Inflammatory macrophage treated with lipopolysaccharide for 1 hour (primary cell): Measurements from ENCODE around the gene PRRX2.
"Not testable (repeated sequence)": the region's sequence is repeated elsewhere in the genome, so short reads cannot be mapped to it uniquely, and the experiment has no call there.

ENCODE experiments used
- DNase-seq, 2 donors: peaks; one replicate each; pipeline ENCODE4 v3.0.0-alpha.2; 2020 to 2022

PRRX2 gene

GRCh38 chr9:129737479-129738274 is 72.2 kb downstream of the PRRX2 start:
- peak; percentile 66 to 97 for DNase-seq

GRCh38 chr9:129739432-129739831 is 74.0 kb downstream of the PRRX2 start:
- no peak for DNase-seq

GRCh38 chr9:129740174-129740573 is 74.7 kb downstream of the PRRX2 start:
- DNase-seq = no peak

GRCh38 chr9:129740666-129741464 is 75.4 kb downstream of the PRRX2 start:
- DNase-seq = no peak

GRCh38 chr9:129745200-129745599 is 79.8 kb downstream of the PRRX2 start:
- DNase-seq = no peak

GRCh38 chr9:129746092-129746777 is 80.8 kb downstream of the PRRX2 start:
- no peak for DNase-seq

- DNase-seq = no peak
Measured at GRCh38 chr9:129748249-129748648, 82.8 kb downstream of the PRRX2 start.

- DNase-seq = not testable (repeated sequence)
Measured at GRCh38 chr9:129749052-129749451, 83.6 kb downstream of the PRRX2 start.

GRCh38 chr9:129749575-129749974 is 84.1 kb downstream of the PRRX2 start:
- DNase-seq = no peak

- no peak for DNase-seq
Measured at GRCh38 chr9:129750013-129750638, 84.7 kb downstream of the PRRX2 start.

- no peak for DNase-seq
Measured at GRCh38 chr9:129751841-129752801, 86.7 kb downstream of the PRRX2 start.

- peak; percentile 80 to 89 for DNase-seq
Measured at GRCh38 chr9:129752900-129753729, 87.7 kb downstream of the PRRX2 start, which contains the start of gene PTGES. PTGES (minus strand) TSS chr9:129753042; CDS start chr9:129753012, 30 bp downstream.

GRCh38 chr9:129755151-129755550 is 89.7 kb downstream of the PRRX2 start:
- DNase-seq = no peak

GRCh38 chr9:129756191-129756590 is 90.7 kb downstream of the PRRX2 start:
- DNase-seq = no peak

- peak; percentile 80 to 85 for DNase-seq
Measured at GRCh38 chr9:129757045-129757444, 91.6 kb downstream of the PRRX2 start.

- DNase-seq = no peak
Measured at GRCh38 chr9:129759319-129759718, 93.9 kb downstream of the PRRX2 start.

- no peak for DNase-seq
Measured at GRCh38 chr9:129759804-129760502, 94.5 kb downstream of the PRRX2 start.

- not testable (repeated sequence) for DNase-seq
Measured at GRCh38 chr9:129760784-129761183, 95.3 kb downstream of the PRRX2 start.

GRCh38 chr9:129761293-129761900 is 96.0 kb downstream of the PRRX2 start:
- peak; percentile 35 to 38 for DNase-seq
